Measurements from ENCODE around the gene CAND2. TPM values are rescaled to one million over a fixed set of nuclear protein-coding genes. Genes with fewer than 3 reads are reported as not detected.

CAND2 gene
- total and polyA plus RNA-seq, 9 of the 15 experiments (the other 6 are each of a cell fraction or from before 2014, with no cell fraction given), result 0.91 to 14.9 (median 4.3) TPM

GRCh38 chr3:12871404-12871983 lies 75.0 kb downstream of the CAND2 start:
- Histone ChIP-seq H3K4me2 (ENCODE audit: insufficient read depth, low read length) (no peak overlapping the region), H2AFZ (ENCODE audit: low read depth, low read length) (no peak overlapping the region), H4K20me1 (replicated peaks; ENCODE audit: control insufficient read depth, insufficient read depth, low read length) (no peaks in the 10 kb centered on the region), H3K27me3 (ENCODE audit: control insufficient read depth in 2 of 2, insufficient read depth in 2 of 2, low read length in 2 of 2) (no peaks in the 10 kb centered on the region), H3K27ac (ENCODE audit: extremely low read depth, low read depth, low read length) (no peak overlapping the region), H3K4me1 (replicated peaks in 1 of 2; ENCODE audit: control insufficient read depth in 2 of 2, insufficient read depth in 2 of 2, low read length in 2 of 2) (peaks cover 16 to 47% of the 10 kb centered on the region in 2 experiments), H3K9me3 (replicated peaks; ENCODE audit: control insufficient read depth, insufficient read depth, low read depth, low read length) (no peaks in the 10 kb centered on the region), H3K9me1 (ENCODE audit: control insufficient read depth, insufficient read depth, low read length) (no peaks in the 10 kb centered on the region), H3K4me3 (no peak overlapping the region), H3K9ac (ENCODE audit: insufficient read depth in 1 of 2, low read depth in 2 of 2, low read length in 2 of 2) (no peak overlapping the region), H3K36me3 (ENCODE audit: control insufficient read depth, insufficient read depth, low read length) (no peaks in the 10 kb centered on the region), H3K79me2 (ENCODE audit: control insufficient read depth, insufficient read depth, low read length) (no peaks in the 10 kb centered on the region)
- ChIA-PET CTCF (ENCODE audit: low intra/inter-chr PET ratio) (no interaction called here), POLR2A (no interaction called here)
- WGBS (ENCODE audit: insufficient coverage, low coverage, missing lambda C conversion rate), result 60% methylated on average over 12 of the region's 12 CpGs
- in situ Hi-C loops (cut with MboI), result no loop called here
- TF ChIP-seq ZNF316 (IDR thresholded peaks at IDR 0.05) (no peak), ETV5 (CRISPR knock-in tag; IDR thresholded peaks at IDR 0.05; ENCODE audit: low read depth) (no peak), RBM15 (IDR thresholded peaks at IDR 0.05; ENCODE audit: insufficient read depth, low read length) (no peak), POU5F1 (IDR thresholded peaks at IDR 0.05; ENCODE audit: borderline replicate concordance, low read depth, low read length, partially characterized antibody) (no peak), ZNF124 (CRISPR knock-in tag; IDR thresholded peaks at IDR 0.05) (no peak)
- TF ChIP-seq, protein P1, sequence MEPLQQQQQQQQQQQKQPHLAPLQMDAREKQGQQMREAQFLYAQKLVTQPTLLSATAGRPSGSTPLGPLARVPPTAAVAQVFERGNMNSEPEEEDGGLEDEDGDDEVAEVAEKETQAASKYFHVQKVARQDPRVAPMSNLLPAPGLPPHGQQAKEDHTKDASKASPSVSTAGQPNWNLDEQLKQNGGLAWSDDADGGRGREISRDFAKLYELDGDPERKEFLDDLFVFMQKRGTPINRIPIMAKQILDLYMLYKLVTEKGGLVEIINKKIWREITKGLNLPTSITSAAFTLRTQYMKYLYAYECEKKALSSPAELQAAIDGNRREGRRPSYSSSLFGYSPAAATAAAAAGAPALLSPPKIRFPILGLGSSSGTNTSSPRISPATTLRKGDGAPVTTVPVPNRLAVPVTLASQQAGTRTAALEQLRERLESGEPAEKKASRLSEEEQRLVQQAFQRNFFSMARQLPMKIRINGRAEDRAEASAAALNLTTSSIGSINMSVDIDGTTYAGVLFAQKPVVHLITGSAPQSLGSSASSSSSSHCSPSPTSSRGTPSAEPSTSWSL (CRISPR knock-in tag; IDR thresholded peaks at IDR 0.05; ENCODE audit: borderline replicate concordance), result no peak
- FAIRE-seq (no peak), ATAC-seq (no peak), DNase-seq (ENCODE audit: extremely low read depth in 1 of 4, low spot score in 3 of 4) (no peak)
- BruUV-seq (replicated peaks), result no TSS peak
- intact Hi-C loops (cut with micrococcal nuclease), result no loop called here

Measured in K562 (cell line).